Stimulated activated CD4-positive, alpha-beta T cell treated with anti-CD3 and anti-CD28 coated beads, Interleukin-12 subunit alpha, Interleukin-12 subunit beta, amount 100 ng/mL, for 24 hours (primary cell): ENCODE measurements around the gene UHRF2.
"Not testable (repeated sequence)": the region's sequence is repeated elsewhere in the genome, so short reads cannot be mapped to it uniquely, and the experiment has no call there.

Experiments used
- DNase-seq, 2 experiments: peaks; one replicate each; pipeline ENCODE4 v3.0.0-alpha.2; 2020; ENCODE audit warnings: low read depth in 2 of 2

Gene UHRF2

DNA sequence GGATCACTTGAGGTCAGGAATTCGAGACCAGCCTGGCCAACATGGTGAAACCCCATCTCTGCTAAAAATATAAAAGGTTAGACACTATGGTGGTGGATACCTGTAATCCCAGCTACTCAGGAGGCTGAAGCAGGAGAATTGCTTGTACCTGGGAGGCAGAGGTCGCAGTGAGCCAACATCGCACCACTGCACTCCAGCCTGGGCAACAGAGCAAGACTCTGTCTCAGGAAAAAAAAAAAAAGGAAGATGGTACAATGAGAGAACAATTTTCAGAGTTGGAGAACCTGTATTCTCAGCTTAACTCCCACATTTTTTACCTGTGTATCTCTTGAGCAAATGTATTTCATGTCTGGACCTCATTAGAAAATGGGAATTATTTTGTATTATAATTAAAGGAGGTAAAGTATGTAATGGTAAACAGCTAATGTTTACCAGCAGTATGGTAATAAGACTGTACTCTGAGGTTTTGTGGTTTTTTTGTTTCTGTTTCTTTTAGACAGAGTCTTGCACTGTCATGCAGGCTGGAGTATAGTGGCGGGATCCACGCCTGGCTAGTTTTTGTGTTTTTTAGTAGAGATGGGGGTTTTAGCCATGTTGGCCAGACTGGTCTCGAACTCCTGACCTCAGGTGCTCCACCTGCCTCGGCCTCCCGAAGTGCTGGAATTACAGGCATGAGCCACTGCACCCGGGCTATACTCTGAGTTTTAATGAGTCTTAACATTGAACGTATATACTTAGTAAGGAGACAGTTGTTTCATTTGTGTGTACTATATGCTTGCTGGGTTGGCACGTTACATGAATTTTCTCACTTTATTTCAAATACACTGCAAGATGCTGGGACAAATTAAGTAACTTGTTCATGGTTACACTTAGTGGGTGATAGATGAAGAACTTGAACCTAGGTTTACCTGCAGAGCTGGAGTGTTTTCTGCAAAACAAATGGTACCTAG lies 16.2 kb downstream of the UHRF2 start:
- no peak for DNase-seq

DNA sequence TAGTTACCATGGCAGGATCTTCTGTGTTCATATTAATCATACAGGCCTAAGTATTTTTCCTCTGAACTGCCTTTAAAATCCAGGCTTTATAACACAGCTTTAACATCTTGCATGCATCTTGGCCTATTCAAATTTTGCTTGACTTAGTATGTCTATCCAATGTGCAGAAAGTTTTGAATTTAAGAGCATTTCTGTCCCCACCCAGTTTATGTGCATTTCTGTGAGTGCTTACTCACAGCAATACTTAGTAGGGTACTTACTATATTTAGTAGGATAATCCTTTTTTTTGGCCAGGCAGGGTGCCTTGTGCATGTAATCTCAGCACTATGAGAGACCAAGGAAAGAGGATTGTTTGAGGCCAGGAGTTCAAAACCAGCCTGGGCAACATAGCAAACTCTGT lies 18.0 kb downstream of the UHRF2 start:
- DNase-seq = no peak

DNA sequence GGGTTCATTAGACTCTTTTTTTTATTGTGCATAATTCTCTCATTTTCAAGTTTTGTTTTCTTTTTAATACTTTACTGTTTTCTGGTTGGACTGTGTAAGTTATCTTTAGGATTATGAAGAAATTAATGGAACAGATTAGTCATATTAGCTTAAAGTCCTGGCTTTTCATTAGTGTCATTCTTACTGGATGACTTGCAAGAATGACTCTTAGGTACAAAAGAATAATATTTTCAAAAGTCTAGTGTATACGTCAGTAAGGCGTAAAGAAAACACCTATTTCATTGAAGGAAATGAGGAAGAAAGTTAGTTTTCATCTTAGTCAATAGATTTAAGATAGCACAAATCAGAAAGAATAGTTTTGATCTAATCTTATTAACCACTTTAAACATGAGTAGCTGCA lies 20.4 kb downstream of the UHRF2 start:
- no peak for DNase-seq

DNA sequence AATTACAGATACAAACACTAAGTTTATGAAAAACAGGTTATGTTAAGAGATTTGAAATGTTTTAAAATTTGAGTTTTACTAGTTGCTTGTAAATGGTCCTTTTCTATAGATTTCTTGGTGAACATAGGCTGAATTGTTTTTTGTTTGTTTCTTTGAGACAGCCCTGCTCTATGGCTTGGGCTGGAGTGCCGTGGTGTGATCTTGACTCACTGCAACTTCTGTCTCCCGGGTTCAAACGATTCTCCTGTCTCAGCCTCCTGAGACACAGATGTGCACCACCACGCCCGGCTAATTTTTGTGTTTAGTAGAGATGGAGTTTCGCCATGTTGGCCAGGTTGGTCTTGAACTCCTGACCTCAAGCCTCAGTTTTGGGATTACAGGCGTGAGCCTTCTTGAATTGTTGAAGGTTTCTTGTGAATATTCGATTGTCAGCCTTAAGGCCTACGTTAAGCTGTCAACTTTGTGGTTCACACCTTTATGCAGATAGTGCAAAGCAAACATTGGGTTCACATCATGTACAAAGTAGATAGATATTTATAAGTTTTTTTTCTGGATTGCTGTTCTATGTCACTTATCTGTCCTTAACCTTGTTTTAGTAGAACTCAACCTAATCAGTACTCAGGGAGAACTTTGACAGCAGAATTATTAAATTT lies 26.2 kb downstream of the UHRF2 start:
- no peak for DNase-seq

DNA sequence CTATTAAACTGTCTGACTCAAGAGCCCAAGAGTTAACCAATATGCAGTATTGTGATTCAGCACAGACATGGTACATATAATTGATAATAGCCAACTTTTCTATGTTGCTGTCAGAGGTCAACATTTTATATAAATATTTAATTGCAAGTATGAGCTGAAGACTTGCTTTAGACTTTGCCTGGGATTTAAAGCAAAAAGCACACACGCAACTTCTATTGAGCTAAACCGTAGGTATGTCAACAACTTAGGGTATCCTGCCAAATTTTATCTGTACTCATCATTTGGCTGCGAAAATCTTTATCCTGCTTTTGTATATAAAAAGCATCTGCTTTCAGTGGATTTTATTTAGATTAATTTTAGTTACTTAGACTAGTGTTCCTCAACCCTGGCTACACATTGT lies 27.4 kb downstream of the UHRF2 start:
- DNase-seq = no peak

DNA sequence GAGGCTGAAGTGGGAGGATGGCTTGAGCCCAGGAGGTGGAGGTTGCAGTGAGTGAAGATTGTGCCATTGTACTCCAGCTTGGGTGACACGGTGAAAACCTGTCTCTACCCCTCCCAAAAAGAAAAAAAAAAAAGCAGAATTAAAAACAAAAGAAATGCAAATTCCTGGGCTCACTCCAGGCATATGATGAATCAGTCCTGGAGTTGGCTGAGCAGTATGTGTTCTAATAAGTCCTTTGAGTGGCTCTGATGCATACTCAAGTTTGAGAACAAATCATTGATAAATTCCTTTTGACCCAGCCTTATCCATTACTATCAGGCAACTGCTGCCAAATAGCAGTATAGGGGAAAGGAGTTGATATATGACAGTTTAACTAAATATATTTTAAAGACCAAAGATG lies 28.3 kb downstream of the UHRF2 start:
- DNase-seq = no peak

DNA sequence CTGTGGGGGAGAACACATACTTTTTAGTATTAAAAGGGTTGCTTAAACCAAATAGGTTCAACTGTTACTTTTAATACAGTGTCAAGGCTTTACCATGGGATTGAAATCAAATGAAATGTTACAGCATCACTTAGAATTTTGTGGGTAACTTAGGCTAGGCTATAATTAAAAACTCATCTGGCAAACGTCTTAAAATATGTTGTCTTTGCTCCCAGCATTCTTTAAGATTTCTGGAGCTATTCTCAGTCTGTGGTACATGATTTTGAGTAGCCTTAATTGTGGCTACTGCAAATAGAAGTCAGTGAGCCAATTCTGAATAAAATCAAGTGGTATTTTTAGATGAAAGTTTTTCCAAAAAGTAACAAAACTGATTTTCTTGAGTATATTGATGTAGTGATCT lies 30.7 kb downstream of the UHRF2 start:
- no peak for DNase-seq

DNA sequence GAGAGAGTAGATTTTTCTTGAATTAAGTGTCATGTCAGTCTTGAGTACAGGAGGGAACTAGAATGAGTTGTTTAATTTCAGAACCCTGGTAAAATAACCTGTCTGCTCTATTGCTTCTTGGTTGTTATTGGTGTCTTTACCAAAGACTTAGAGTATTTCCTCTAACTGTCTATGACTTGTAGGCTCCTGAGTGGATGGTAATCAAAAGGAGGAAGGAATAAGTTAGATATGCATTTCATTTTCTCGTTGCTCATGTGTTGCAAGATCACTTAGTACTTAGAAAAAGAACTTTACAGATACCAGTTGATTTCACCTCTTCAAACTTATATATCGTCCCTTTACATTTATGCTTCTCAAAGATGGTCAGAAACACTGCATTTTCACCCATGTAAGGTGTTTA lies 31.1 kb downstream of the UHRF2 start:
- no peak for DNase-seq

DNA sequence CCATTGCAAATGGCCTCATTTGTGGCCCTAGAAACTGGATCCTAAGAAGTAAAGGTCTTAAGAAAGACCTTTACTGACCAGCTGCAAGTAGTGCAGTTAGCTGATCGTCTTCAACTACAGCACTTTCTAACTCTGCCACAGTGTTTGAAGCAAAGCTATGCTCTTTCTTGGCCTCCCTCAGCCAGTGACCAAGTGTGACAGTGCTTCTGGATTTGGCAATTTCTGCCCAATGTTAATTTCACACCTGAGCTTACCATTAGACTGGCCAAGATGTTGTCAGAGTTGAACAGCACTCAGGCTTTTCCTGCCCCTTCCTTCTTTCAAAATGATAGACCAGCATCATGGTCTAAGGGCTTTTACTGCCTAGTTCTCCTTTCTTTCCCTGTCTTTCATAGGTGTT lies 36.1 kb downstream of the UHRF2 start:
- DNase-seq = no peak

DNA sequence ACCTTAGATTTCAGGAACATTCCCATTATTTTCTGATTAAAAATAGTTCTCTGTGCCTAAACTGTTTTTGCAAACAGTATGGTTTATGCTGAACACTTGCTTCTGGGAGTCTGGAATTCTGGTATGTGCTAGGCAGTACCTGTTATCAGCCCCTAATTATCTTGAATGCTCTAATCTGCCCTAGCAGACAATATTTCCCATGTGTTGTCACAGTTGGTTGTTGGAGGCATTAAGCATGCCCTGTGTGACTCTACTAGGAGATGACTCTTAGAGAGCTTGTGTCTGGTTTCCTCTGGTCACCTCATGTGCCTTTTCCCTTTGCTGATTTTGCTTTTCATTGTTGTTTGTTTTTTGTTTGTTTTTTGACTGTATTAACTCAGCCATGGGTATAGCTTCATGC lies 36.6 kb downstream of the UHRF2 start:
- no peak for DNase-seq

DNA sequence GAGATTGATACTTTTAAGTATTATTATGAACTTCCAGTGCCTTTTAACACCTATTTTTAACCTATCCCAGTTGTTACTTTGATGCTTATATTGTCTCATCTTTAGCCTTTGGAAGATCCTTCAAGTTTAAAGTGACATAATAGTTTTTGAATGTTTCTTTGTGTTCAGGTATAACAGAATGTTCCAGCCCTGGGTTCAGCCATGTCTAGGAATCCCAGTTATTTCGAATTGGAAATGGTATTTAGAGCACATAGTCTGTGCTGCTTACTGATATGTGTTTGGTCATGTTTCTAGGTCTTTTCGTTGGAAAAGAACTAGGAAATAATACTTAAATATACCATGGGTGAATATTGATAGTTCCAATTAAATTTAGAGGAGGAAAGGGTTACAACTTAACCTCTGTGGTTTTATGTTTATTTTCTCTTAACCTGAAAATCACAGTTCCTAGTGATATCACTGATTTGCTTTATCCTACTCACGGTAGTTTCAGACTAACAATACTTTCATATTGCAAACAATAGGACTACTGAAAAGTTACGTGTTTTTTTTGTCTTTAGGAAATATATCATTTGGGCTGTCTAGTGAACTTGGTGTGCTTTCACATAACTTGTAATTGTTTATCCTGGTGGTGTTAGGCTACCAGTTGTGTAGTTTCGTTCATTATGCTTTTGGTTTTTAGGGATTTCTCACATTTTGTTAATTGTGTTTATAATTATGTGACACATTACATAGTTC lies 37.8 kb downstream of the UHRF2 start:
- no peak for DNase-seq

DNA sequence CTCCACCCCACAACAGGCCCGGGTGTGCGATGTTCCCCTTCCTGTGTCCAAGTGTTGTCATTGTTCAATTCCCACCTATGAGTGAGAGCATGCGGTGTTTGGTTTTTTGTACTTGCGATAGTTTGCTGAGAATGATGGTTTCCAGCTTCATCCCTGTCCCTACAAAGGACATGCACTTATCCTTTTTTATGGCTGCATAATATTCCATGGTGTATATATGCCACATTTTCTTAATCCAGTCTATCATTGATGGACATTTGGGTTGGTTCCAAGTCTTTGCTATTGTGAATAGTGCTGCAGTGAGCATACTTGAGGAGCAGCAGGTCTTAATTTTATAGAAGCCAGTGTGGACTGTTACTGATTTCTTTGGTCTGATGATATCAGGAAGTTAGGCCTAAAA lies 42.3 kb downstream of the UHRF2 start:
- not testable (repeated sequence) for DNase-seq

DNA sequence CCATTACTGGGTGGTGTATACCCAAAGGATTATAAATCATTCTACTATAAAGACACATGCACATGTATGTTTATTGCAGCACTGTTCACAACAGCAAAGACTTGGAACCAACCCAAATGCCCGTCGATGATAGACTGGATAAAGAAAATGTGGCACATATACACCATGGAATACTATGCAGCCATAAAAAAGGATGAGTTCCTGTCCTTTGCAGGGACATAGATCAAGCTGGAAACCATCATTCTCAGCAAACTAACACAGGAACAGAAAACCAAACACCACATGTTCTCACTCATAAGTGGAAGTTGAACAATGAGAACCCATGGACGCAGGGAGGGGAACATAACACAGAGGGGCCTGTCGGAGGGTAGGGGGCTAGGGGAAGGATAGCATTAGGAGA lies 45.7 kb downstream of the UHRF2 start:
- not testable (repeated sequence) for DNase-seq

DNA sequence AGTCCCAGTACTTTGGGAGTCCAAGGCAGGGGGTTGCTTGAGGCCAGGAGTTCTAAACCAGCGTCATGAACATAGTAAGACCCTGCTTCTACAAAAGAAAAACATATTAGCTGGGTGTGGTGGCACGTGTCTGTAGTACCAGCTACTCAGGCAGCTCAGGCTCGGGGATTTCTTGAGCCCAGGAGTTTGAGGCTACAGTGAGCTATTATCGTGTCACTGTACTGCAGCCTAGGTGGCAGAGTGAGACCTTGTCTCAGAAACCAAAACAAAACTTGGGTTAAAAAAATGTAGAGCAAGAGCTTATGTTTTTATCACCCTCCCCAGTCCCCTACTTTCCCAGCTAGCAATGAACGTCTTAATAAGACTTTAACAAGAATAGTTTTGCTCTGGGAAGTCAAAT lies 46.7 kb downstream of the UHRF2 start:
- no peak for DNase-seq

DNA sequence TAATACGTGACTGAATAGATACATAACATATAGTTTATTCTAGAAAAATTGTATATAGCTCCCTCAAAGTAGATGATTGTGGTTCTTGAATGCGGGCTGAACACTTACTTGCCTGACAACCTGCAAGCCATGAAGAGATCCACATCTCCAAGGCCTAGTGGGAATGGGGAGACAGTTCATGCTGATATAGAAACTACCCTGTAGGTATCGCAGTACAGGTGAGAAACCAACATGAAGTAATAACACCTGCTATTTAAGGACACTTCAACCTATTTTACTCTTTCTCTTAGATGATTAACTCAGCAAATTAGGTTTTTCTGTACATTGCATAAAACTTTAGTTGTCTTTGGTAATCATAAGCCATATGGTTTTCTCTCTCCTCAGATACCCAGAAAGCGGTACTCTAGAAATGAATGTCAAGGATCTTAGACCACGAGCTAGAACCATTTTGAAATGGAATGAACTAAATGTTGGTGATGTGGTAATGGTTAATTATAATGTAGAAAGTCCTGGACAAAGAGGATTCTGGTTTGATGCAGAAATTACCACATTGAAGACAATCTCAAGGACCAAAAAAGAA lies 47.3 kb downstream of the UHRF2 start:
- DNase-seq = no peak

DNA sequence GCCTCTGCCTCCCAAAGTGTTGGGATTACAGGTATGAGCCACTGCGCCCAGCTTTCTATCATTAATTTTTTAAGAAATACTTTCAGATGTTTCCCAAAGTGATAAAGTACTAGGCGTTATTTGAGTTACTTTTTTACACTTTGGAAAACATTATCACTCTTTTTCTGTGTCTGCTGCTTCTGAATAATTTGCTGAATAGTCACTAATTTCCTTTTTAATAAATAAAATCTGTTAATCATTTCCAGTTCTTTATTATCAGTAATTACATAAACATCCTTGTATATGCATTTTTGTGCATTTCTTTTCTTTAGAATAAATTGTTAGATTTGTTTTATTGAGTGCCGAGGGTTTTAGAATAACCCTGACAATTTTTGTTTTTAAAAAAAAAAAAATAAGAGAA lies 48.6 kb downstream of the UHRF2 start:
- DNase-seq = no peak

DNA sequence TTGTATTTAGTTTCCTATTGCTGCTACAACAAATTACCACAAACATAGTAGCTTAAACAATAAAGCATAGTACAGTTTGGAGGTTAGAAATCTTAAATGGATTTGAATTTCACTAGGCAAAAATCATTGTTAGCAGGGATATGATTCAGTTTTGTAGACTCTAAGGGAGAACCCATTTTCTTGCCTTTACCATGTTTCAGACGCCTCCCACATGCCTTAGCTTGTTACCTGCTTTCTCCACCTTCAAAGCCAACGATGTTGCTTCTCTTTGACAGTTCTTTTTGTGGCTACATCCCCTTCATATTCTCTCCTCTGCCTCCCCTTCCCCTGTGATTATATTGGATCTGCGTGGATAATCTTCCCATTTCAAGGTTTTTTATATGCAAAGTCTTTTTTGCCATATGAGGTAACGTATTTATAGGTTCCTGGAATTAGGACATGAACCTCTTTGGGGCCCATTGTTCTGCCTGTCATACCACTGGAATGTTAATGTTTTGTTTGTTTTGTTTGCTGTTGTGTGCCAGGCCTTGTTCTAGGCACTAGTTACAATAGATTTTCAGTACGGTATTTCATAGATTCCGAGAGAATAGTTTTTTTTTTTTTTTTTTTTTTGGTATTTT lies 54.1 kb downstream of the UHRF2 start:
- no peak for DNase-seq

DNA sequence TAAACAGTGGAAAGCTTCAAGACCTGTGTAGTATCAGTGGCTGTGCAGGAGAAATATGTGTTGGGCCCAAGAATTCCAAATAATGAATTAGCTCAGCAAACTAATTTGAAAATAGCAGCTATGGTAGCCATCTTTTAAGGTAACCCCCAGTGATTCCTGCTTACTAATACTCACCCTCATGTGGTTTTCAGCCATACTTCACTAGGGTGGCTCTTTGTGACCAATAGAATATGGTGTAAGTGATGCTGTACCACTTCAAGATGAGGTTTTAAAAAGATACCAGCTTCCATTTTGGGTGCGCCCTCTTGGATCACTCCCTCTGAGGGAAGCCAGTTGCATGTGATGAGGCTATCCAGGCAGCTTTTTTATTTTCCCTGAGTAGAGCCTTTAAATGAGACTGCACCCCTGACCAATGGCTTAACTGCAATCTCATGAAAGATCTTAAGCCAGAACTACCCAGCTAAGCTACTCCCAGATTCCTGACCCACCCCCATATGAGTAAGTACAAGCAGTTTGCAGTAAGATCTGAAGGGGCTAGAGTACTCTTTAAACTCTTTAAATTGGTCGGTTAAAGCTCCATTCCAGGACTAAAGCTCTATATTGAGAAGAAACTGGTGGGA lies 58.3 kb downstream of the UHRF2 start:
- DNase-seq = no peak

DNA sequence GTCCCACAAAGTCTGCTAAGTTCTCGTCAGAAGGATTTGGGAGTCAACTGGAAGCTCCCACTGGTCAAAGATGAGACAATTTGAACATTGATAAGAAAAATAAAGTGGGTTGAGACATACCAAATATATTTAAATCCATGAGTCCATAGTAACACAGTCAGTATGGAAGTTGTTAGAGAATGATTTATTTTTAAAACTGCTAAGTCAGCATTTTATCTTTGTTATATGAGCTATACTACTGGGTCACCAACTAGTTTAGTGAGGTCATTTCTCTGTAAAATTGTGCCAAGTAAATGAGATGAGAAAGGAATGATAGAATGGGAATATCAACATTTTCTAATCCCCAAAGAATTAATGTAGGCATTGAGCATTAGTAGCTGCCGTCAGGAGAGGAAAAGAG lies 60.2 kb downstream of the UHRF2 start:
- DNase-seq = no peak

DNA sequence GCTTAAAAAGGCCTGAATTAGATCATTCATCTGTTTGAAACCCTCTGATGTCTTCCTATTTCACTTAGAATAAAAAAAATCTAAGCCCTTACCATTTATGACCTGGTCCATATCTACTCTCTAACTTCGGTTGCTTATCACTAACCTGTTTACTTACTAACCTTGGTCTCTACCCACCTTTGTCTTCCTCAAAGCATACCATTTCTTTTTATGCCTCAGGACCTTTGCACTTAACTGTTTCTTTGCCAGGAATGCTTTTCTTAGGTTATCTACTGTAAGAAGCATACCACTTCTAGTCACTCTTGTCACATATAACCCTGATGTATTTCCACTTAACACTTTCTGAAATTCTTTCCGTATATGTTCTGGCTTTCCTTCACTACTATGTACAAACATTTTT lies 67.0 kb downstream of the UHRF2 start:
- DNase-seq = no peak

DNA sequence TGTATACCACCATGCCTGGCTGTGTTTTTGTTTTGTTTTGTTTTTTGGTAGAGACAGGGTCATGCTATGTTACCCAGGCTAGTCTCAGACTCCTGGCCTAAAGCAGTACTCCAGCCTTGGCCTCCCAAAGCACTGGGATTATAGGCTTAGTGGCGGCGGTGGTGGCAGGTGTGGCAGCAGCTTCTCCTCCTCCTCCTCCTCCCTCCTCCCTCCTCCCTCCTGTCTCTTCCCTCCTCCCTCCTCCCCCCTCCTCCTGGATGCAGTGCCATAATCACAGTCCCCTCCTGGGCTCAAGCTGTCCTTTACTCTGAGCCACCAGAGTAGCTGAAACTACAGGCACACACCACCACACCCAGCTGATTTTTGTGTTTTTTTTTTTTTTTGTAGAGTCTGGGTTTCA lies 71.2 kb downstream of the UHRF2 start:
- no peak for DNase-seq
